Adrenal gland (tissue), 12 donors: ENCODE measurements around the gene MFSD2A. TPM values are rescaled to one million over a fixed set of nuclear protein-coding genes. Genes with fewer than 3 reads are reported as not detected.

Source experiments
- DNase-seq, 7 donors: peaks; one replicate each; pipeline ENCODE4 v3.0.0-alpha.2; 2019 to 2020
- H3K27ac ChIP-seq, 5 donors: fragments of 200-600 bp; sonication (generic) in 4 of 5; 1 replicate in 3 of 5; 2 replicates in 2 of 5; pipeline versions ENCODE4 v1.5.1 to v1.8.0; 2016 to 2020; ENCODE audit warnings: mild to moderate bottlenecking in 1 of 5
- H3K27me3 ChIP-seq: fragments of 200-600 bp; 2 replicates; pipeline ENCODE4 v1.8.0; 2021
- H3K36me3 ChIP-seq, 2 donors: fragments of 200-600 bp; replicated peaks in 1 of 2; 1 replicate in 1 of 2; 2 replicates in 1 of 2; pipeline versions ENCODE4 v1.5.1 to v1.8.0; 2018 to 2022
- H3K4me1 ChIP-seq, 2 donors: fragments of 200-600 bp; replicated peaks in 1 of 2; 1 replicate in 1 of 2; 2 replicates in 1 of 2; pipeline versions ENCODE4 v1.5.1 to v1.8.0; 2018 to 2021
- H3K4me3 ChIP-seq, 4 donors: fragments of 200-600 bp; sonication (generic) in 3 of 4; one replicate each; pipeline ENCODE4 v1.5.1; 2016 to 2018
- H3K9me3 ChIP-seq, 3 donors: fragments of 200-600 bp; sonication (generic) in 1 of 3; replicated peaks in 1 of 3; 1 replicate in 2 of 3; 2 replicates in 1 of 3; pipeline versions ENCODE4 v1.5.1 to v1.8.0; 2016 to 2021
- POLR2A ChIP-seq, 2 donors: fragments of 450-650 bp; IDR thresholded peaks; one replicate each; pipeline ENCODE4 v1.6.1; 2017; ENCODE audit warnings: antibody characterized with exemption in 2 of 2, mild to moderate bottlenecking in 2 of 2, moderate library complexity in 1 of 2
- WGBS, 4 donors: extraction: QIAGEN DNeasy Blood & Tissue Kit in 2 of 4; methylation state at CpG; one replicate each; pipeline versions ENCODE4 v1.1.5 to v1.1.7; 2013 to 2017; 5-methylcytosine and 5-hydroxymethylcytosine counted together
- intact Hi-C, 2 donors: fragments of 100-400 bp; cut with DNase I; formaldehyde crosslinking; loops; one replicate each; pipeline versions ENCODE4 v1.14.1 to v1.15.0; 2022 to 2023
- polyA plus RNA-seq, 3 donors: library from polyadenylated mRNA; stranded (reverse); fragments of 200-250 nt in 2 of 3; fragments of 350-450 nt in 1 of 3; fragmentation: Illumina TruSeq in 1 of 3; extraction: RNeasy Lipid Tissue Mini Kit (QIAGEN cat#74804) in 1 of 3; gene quantifications; one replicate each; pipeline ENCODE4 v1.2.3, GENCODE V29; 2013 to 2014
- small RNA-seq, 2 donors: library from RNA; depleted of rRNA; stranded (forward); fragments of <200 nt; gene quantifications; one replicate each; pipeline ENCODE3, GENCODE V24; 2016
- total RNA-seq, 9 donors: library from RNA; depleted of rRNA in 4 of 9; stranded (reverse); fragments of >200 nt in 4 of 9; fragments of 120-200 nt in 1 of 9; fragmentation: NEBNext Ultra II Directional in 1 of 9; extraction: Animal tissue kit (Norgen Biotek cat#: 25700) in 1 of 9; gene quantifications; one replicate each; pipeline versions ENCODE4 v1.1.0 to v1.2.4, GENCODE V29; 2013 to 2023
- TF ChIP-seq, protein P1 (sequence below), 6 experiments: fragments of 450-650 bp in 4 of 6; fragments of 200-600 bp in 2 of 6; sonication (generic) in 1 of 6; IDR thresholded peaks; 1 replicate in 5 of 6; 2 replicates in 1 of 6; pipeline versions ENCODE4 v1.5.1 to v1.8.0; 2016 to 2021; ENCODE audit warnings: antibody characterized with exemption in 6 of 6, mild to moderate bottlenecking in 2 of 6, moderate library complexity in 1 of 6
- donor health status: healthy with polysubstance abuse.
- donor health status: Bipolar disorder and iron deficiency.
- donor health status: DM: yes; HTN: yes; CAD: no.
- donor health status: DM: no; HTN: no; CAD: no.
- donor health status: DM: no; HTN: no; CAD: no.
- donor health status: DM: yes; HTN: yes; CAD: no.

The MFSD2A gene
- total and polyA plus RNA-seq, 12 donors = 0.17 to 3.2 (median 1.3) TPM

DNA sequence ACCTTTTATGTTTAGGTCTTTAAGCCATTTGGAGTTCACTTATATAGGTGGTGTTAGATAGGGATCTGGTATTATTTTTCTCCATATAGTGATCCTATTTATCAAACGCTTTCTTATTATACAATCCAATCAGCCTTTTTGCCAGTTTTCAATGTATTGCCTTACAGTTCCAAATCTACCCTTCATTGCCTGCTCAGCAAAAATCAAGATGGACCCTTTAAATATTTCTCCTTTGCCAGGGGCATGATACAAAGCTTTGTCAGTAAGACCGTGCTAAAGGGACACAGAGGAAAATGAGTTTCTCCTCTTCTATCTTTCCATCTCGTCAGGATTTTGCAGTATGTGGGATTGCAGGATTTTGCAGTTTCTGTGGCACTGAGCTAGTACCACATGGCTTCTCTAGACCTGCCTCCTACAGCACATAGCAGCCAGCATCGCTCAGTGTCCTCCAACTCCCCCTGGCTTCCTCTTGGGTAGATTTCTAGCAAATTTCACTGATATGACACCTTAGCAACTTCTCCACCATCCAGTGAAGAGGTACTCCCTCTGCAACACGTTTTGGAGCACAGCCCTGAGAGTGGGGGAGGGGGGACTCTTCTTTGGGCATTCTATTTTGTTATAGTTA lies 63.1 kb downstream of the MFSD2A start:
- H3K4me1 ChIP-seq = no peaks in the 10 kb centered on the region
- H3K4me3 ChIP-seq = no peak overlapping the region
- no peaks in the 10 kb centered on the region for H3K9me3 ChIP-seq
- DNase-seq = no peak
- no peak overlapping the region for H3K27ac ChIP-seq
- 51 to 75% (median 61%) methylated on average over 5 of the region's 5 CpGs for WGBS, 4 donors
- no peak for TF ChIP-seq POLR2A (IDR thresholded peaks at IDR 0.05)
- TF ChIP-seq, protein P1, sequence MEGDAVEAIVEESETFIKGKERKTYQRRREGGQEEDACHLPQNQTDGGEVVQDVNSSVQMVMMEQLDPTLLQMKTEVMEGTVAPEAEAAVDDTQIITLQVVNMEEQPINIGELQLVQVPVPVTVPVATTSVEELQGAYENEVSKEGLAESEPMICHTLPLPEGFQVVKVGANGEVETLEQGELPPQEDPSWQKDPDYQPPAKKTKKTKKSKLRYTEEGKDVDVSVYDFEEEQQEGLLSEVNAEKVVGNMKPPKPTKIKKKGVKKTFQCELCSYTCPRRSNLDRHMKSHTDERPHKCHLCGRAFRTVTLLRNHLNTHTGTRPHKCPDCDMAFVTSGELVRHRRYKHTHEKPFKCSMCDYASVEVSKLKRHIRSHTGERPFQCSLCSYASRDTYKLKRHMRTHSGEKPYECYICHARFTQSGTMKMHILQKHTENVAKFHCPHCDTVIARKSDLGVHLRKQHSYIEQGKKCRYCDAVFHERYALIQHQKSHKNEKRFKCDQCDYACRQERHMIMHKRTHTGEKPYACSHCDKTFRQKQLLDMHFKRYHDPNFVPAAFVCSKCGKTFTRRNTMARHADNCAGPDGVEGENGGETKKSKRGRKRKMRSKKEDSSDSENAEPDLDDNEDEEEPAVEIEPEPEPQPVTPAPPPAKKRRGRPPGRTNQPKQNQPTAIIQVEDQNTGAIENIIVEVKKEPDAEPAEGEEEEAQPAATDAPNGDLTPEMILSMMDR (IDR thresholded peaks at IDR 0.05) = no peak
- no peaks in the 10 kb centered on the region for H3K36me3 ChIP-seq
- no peaks in the 10 kb centered on the region for H3K27me3 ChIP-seq
- intact Hi-C loops = no loop called here

Small RNAs within 50 kb of the gene (small RNA-seq; reads per million reads assigned to genes)
- 0 reads per million in 2 donors for gene RF00019

Other genes with a start within 250 kb of the MFSD2A start
- 10 to 100 TPM; 34.3 to 78.9 (median 42.3) TPM for gene PPIE, start 216.3 kb upstream of the MFSD2A start, total RNA-seq
- gene PPIE, start 216.3 kb upstream of the MFSD2A start, polyA plus RNA-seq = 10 to 100 TPM; 43.6 to 56.0 (median 47.1) TPM
- 1 to 10 TPM in 2 of 9 donors, under 1 TPM in 6, not detected in 1; 0.06 to 2.1 (median 0.38) TPM for gene OXCT2, start 183.8 kb upstream of the MFSD2A start, total RNA-seq
- 1 to 10 TPM in 1 of 3 donors, under 1 TPM in 2; 0.42 to 2.4 (median 0.71) TPM for gene OXCT2, start 183.8 kb upstream of the MFSD2A start, polyA plus RNA-seq
- gene BMP8B, start 166.3 kb upstream of the MFSD2A start, total RNA-seq = 1 to 10 TPM in 3 of 9 donors, under 1 TPM in 5, not detected in 1; 0.09 to 5.9 (median 0.25) TPM
- 1 to 10 TPM; 1.0 to 3.7 (median 2.3) TPM for gene BMP8B, start 166.3 kb upstream of the MFSD2A start, polyA plus RNA-seq
- gene TRIT1, start 71.6 kb upstream of the MFSD2A start, total RNA-seq = 10 to 100 TPM in 7 of 9 donors, 1 to 10 TPM in 2; 7.1 to 20.7 (median 12.3) TPM
- gene TRIT1, start 71.6 kb upstream of the MFSD2A start, polyA plus RNA-seq = 10 to 100 TPM; 17.8 to 24.4 (median 21.4) TPM
- gene MYCL, start 53.2 kb upstream of the MFSD2A start, total RNA-seq = under 1 TPM in 8 of 9 donors, not detected in 1; 0.24 to 0.69 (median 0.37) TPM
- under 1 TPM; 0.07 to 0.40 (median 0.24) TPM for gene MYCL, start 53.2 kb upstream of the MFSD2A start, polyA plus RNA-seq
- 100 to 1,000 TPM; 150 to 304 (median 206) TPM for gene CAP1, start 85.6 kb downstream of the MFSD2A start, total RNA-seq
- 100 to 1,000 TPM in 1 of 3 donors, 10 to 100 TPM in 2; 59.9 to 234 (median 62.5) TPM for gene CAP1, start 85.6 kb downstream of the MFSD2A start, polyA plus RNA-seq
- 100 to 1,000 TPM in 2 of 9 donors, 10 to 100 TPM in 7; 70.3 to 112 (median 78.4) TPM for gene PPT1, start 142.1 kb downstream of the MFSD2A start, total RNA-seq
- gene PPT1, start 142.1 kb downstream of the MFSD2A start, polyA plus RNA-seq = 100 to 1,000 TPM in 1 of 3 donors, 10 to 100 TPM in 2; 55.3 to 136 (median 59.4) TPM
- gene RLF, start 206.2 kb downstream of the MFSD2A start, total RNA-seq = 10 to 100 TPM in 7 of 9 donors, 1 to 10 TPM in 2; 5.3 to 18.8 (median 11.7) TPM
- 1 to 10 TPM; 3.7 to 9.6 (median 4.3) TPM for gene RLF, start 206.2 kb downstream of the MFSD2A start, polyA plus RNA-seq